OCI-LY7 (cell line): ENCODE results near the gene LLPH. TPM values are rescaled to one million over a fixed set of nuclear protein-coding genes. Genes with fewer than 3 reads are reported as not detected.

Experiments
- BruUV-seq: library from RNA; stranded (reverse); fragments of 400-500 nt; replicated peaks from 2 replicates; lab custom pipeline; 2021; lab: Mats Ljungman, UMichigan
- CTCF ChIA-PET: fragments of 300-600 bp; sonication (Branson Sonifier 250); formaldehyde crosslinking; loops from one replicate; lab custom pipeline; 2022; ENCODE audit warnings: antibody characterized with exemption; ENCODE audit not compliant: unreplicated experiment; lab: Charles Lee
- POLR2A ChIA-PET: fragments of 300-600 bp; sonication (Branson Sonifier 250); formaldehyde crosslinking; loops from one replicate; lab custom pipeline; 2022; ENCODE audit warnings: antibody characterized with exemption; lab: Charles Lee
- DNase-seq: peaks from one replicate; pipeline ENCODE4 v3.0.0-alpha.2; 2015; ENCODE audit warnings: low spot score
- H2AFZ ChIP-seq: fragments of 200-600 bp; sonication (generic), shearing (Covaris generic); 2 replicates; pipeline ENCODE4 v1.6.1; 2014; ENCODE audit warnings: mild to moderate bottlenecking, antibody characterized with exemption, low read length, moderate library complexity
- H3K27ac ChIP-seq: fragments of 200-600 bp; sonication (generic); 2 replicates; pipeline ENCODE4 v1.5.1; 2014; ENCODE audit warnings: mixed run types, low read depth, mild to moderate bottlenecking, moderate library complexity, low read length, inconsistent platforms; ENCODE audit not compliant: poor library complexity, severe bottlenecking
- H3K36me3 ChIP-seq: fragments of 200-600 bp; sonication (generic); 2 replicates; pipeline ENCODE4 v1.6.1; 2014; ENCODE audit warnings: mild to moderate bottlenecking, antibody characterized with exemption, low read length, moderate library complexity, mixed read lengths; ENCODE audit not compliant: insufficient read depth
- H3K4me1 ChIP-seq: fragments of 200-600 bp; sonication (generic); 2 replicates; pipeline ENCODE4 v1.5.1; 2014; ENCODE audit warnings: mild to moderate bottlenecking, low read length; ENCODE audit not compliant: insufficient read depth, poor library complexity, severe bottlenecking
- H3K4me2 ChIP-seq: fragments of 200-600 bp; sonication (generic); 2 replicates; pipeline ENCODE4 v1.6.1; 2014; ENCODE audit warnings: mild to moderate bottlenecking, low read length
- H3K4me3 ChIP-seq: fragments of 200-600 bp; sonication (generic); 2 replicates; pipeline ENCODE4 v1.5.1; 2014; ENCODE audit warnings: mild to moderate bottlenecking, low read depth, low read length; ENCODE audit not compliant: poor library complexity, severe bottlenecking
- H3K79me2 ChIP-seq: fragments of 200-600 bp; sonication (generic); 2 replicates; pipeline ENCODE4 v1.6.1; 2016; ENCODE audit warnings: low read depth, mild to moderate bottlenecking, low read length, moderate library complexity, mixed read lengths; ENCODE audit not compliant: insufficient read depth
- H3K9me2 ChIP-seq: fragments of 200-600 bp; sonication (generic); 2 replicates; pipeline ENCODE4 v1.6.1; 2016; ENCODE audit warnings: mild to moderate bottlenecking, low read length, mixed read lengths; ENCODE audit not compliant: insufficient read depth
- H3K9me3 ChIP-seq: fragments of 200-600 bp; sonication (generic); 2 replicates; pipeline ENCODE4 v1.6.1; 2014; ENCODE audit warnings: mild to moderate bottlenecking, mixed run types, low read length, mixed read lengths
- H4K20me1 ChIP-seq: fragments of 200-600 bp; sonication (generic); 2 replicates; pipeline ENCODE4 v1.6.1; 2014; ENCODE audit warnings: mild to moderate bottlenecking, antibody characterized with exemption, low read length, moderate library complexity, mixed read lengths; ENCODE audit not compliant: insufficient read depth
- CTCF ChIP-seq: fragments of 200-600 bp; sonication (generic); conservative IDR thresholded peaks from 2 replicates; pipeline ENCODE4 v1.5.1; 2014; ENCODE audit warnings: mild to moderate bottlenecking, antibody characterized with exemption, low read length, moderate library complexity, mixed read lengths
- EZH2phosphoT487 ChIP-seq: fragments of 200-600 bp; sonication (generic); IDR thresholded peaks from 2 replicates; pipeline ENCODE4 v1.6.1; 2018; ENCODE audit warnings: low read depth, borderline replicate concordance, mild to moderate bottlenecking, mixed run types, antibody characterized with exemption, low read length, moderate library complexity, mixed read lengths
- intact Hi-C: fragments of 100-400 bp; cut with micrococcal nuclease; formaldehyde crosslinking; loops from one replicate; pipeline ENCODE4 v1.10.0; 2022; ENCODE audit not compliant: unreplicated experiment
- total RNA-seq, 2 experiments: library from RNA; depleted of rRNA in 1 of 2; stranded (reverse); fragments of >200 nt in 1 of 2; shearing (Covaris generic) in 1 of 2; gene quantifications; 2 replicates each; pipeline ENCODE4 v1.2.3, GENCODE V29; 2014 to 2022

LLPH gene
- total RNA-seq, 2 experiments from 2014 or later = 5.7 to 39.6 TPM

DNA sequence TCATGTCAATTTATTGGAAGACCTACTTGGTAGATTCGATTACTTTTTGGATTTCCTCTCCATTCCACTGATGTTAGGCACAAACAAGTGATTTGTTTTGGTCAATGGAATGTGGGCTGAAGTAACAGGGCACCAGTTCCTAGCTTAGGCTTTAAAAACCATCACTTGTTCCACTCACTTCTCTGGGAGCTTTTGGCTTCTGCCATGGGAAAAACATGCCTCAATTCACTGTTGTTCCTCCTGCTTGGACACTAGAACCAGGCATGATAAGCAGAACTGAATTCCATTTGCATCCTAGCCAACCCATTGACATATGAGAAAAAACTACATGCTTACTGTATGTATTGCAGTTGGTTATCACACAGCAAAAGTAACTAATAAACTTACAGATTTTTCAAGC lies 47.8 kb downstream of the LLPH start:
- TF ChIP-seq EZH2phosphoT487 = no peak
- TF ChIP-seq CTCF = no peak
- CTCF ChIA-PET = no interaction called here
- Histone ChIP-seq H3K27ac (no peak overlapping the region), H3K4me1 (no peaks in the 10 kb centered on the region), H3K9me3 (no peaks in the 10 kb centered on the region), H3K4me2 (no peak overlapping the region), H3K79me2 (no peaks in the 10 kb centered on the region), H2AFZ (no peak overlapping the region), H4K20me1 (no peaks in the 10 kb centered on the region), H3K4me3 (no peak overlapping the region), H3K36me3 (no peaks in the 10 kb centered on the region), H3K9me2 (no peaks in the 10 kb centered on the region)
- DNase-seq = no peak
- no TSS peak for BruUV-seq
- POLR2A ChIA-PET = no interaction called here
- intact Hi-C loops = no loop called here

DNA sequence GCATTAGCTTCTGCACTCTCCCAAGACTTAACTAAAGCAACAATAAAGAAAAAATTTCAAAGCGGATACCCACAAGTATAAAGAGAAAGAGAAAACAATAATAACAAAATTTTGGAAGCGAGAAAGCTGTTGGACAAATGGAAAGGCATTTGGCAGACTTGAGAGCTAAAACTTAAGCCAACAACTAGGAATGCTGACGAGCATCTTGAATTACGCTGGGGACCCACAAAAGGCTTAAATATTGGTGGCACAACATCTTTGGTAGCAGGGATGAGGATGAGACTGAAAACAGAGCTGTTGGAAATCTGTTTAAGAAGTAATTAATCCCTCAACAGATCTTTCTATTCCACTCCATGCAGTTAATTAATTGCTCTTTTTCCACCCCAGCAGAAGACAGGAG lies 49.8 kb downstream of the LLPH start:
- intact Hi-C loops = no loop called here
- Histone ChIP-seq H3K36me3 (no peaks in the 10 kb centered on the region), H3K4me2 (no peak overlapping the region), H4K20me1 (no peaks in the 10 kb centered on the region), H3K4me3 (no peak overlapping the region), H3K9me2 (no peaks in the 10 kb centered on the region), H3K27ac (no peak overlapping the region), H2AFZ (no peak overlapping the region), H3K79me2 (no peaks in the 10 kb centered on the region), H3K4me1 (no peaks in the 10 kb centered on the region), H3K9me3 (no peaks in the 10 kb centered on the region)
- CTCF ChIA-PET = no interaction called here
- POLR2A ChIA-PET = interaction anchor here (0.8 kb wide), 1 partner anchor 1657 kb away, joined by 3 read pairs; no protein-coding TSS in a partner anchor
- TF ChIP-seq EZH2phosphoT487 (no peak), CTCF (no peak)
- BruUV-seq = no TSS peak
- DNase-seq = no peak

GRCh38 chr12:66077542-66077941 lies 53.0 kb downstream of the LLPH start:
- H3K79me2 ChIP-seq = no peaks in the 10 kb centered on the region
- no peak overlapping the region for H3K27ac ChIP-seq
- H3K36me3 ChIP-seq = no peaks in the 10 kb centered on the region
- H2AFZ ChIP-seq = no peak overlapping the region
- H3K9me3 ChIP-seq = no peaks in the 10 kb centered on the region
- no peak for DNase-seq
- H3K4me2 ChIP-seq = no peak overlapping the region
- no peaks in the 10 kb centered on the region for H3K4me1 ChIP-seq
- no peaks in the 10 kb centered on the region for H3K9me2 ChIP-seq
- H4K20me1 ChIP-seq = no peaks in the 10 kb centered on the region
- intact Hi-C loops = no loop called here
- no peak overlapping the region for H3K4me3 ChIP-seq
- ChIA-PET CTCF (no interaction called here), POLR2A (no interaction called here)
- BruUV-seq = no TSS peak
- no peak for TF ChIP-seq CTCF
- TF ChIP-seq EZH2phosphoT487 = no peak
